Bronchial epithelial cell (primary cell): ENCODE results near the gene TK2. TPM values are rescaled to one million over a fixed set of nuclear protein-coding genes. Genes with fewer than 3 reads are reported as not detected.

Experiments
- DNase-seq: peaks from one replicate; pipeline ENCODE4 v3.0.0-alpha.2; 2010; ENCODE audit warnings: low read depth
- FAIRE-seq: peaks from 2 replicates; lab custom pipeline; 2011; peaks lifted over from hg19 to GRCh38; lab: Jason Lieb, UNC
- H3K27me3 ChIP-seq: 2 replicates; pipeline ENCODE4 v1.5.1; 2011; ENCODE audit warnings: low read length; ENCODE audit not compliant: control insufficient read depth, insufficient read depth
- H3K36me3 ChIP-seq: 2 replicates; pipeline ENCODE4 v1.5.1; 2011; ENCODE audit warnings: low read length; ENCODE audit not compliant: control insufficient read depth, insufficient read depth
- H3K4me3 ChIP-seq: 2 replicates; pipeline ENCODE4 v1.5.1; 2011; ENCODE audit warnings: mild to moderate bottlenecking, low read depth, low read length, control low read depth
- total RNA-seq: library from RNA; depleted of rRNA; stranded (reverse); fragments of >200 nt; gene quantifications from 2 replicates; pipeline ENCODE4 v1.2.1, GENCODE V29; 2014
- TF ChIP-seq, protein P1 (sequence below): IDR thresholded peaks from 2 replicates; pipeline ENCODE4 v1.5.1; 2011; ENCODE audit warnings: mild to moderate bottlenecking, moderate library complexity, low read length, control low read depth, inconsistent platforms; ENCODE audit not compliant: insufficient read depth, severe bottlenecking

The TK2 gene
- total RNA-seq, 1 donor from 2014 or later: 8.7 TPM

DNA sequence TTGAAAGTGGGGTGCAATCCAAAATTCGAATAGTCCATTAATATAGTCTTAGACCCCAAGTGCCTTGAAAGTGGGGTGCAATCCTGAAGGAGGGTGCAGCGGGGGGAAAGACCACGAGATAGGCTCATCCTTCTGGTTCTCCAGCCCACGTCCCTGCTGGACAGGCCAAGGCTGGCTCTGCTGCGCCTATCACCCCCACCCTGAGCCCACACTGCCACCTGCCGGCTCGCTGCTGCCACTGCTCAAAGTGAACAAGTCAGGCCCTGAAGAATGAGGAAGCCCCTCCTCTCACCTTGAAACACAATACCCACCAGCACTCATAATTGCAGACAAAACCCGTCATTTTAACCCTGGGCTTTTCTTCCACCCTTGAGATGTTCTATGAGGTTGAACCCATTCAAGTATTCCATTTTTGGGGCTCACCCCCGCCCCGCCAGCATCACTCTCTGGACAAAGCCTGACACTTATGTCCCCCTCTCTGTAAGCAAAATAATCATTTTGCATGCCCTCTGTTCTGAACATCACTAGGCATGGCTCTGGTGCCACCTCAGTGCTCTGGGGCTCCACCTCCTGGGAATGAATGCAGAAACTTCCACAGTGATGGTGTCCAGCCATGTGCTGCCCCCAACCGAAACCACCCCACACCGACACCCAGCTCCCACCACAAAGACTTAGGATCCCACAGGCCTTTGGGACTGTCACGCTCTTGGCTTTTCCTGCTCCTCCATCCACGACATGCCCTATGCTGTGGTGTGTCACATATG lies 66.1 kb downstream of the TK2 start:
- TF ChIP-seq, protein P1, sequence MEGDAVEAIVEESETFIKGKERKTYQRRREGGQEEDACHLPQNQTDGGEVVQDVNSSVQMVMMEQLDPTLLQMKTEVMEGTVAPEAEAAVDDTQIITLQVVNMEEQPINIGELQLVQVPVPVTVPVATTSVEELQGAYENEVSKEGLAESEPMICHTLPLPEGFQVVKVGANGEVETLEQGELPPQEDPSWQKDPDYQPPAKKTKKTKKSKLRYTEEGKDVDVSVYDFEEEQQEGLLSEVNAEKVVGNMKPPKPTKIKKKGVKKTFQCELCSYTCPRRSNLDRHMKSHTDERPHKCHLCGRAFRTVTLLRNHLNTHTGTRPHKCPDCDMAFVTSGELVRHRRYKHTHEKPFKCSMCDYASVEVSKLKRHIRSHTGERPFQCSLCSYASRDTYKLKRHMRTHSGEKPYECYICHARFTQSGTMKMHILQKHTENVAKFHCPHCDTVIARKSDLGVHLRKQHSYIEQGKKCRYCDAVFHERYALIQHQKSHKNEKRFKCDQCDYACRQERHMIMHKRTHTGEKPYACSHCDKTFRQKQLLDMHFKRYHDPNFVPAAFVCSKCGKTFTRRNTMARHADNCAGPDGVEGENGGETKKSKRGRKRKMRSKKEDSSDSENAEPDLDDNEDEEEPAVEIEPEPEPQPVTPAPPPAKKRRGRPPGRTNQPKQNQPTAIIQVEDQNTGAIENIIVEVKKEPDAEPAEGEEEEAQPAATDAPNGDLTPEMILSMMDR: peak; percentile 98
- no peaks in the 10 kb centered on the region for H3K27me3 ChIP-seq
- FAIRE-seq: no peak

DNA sequence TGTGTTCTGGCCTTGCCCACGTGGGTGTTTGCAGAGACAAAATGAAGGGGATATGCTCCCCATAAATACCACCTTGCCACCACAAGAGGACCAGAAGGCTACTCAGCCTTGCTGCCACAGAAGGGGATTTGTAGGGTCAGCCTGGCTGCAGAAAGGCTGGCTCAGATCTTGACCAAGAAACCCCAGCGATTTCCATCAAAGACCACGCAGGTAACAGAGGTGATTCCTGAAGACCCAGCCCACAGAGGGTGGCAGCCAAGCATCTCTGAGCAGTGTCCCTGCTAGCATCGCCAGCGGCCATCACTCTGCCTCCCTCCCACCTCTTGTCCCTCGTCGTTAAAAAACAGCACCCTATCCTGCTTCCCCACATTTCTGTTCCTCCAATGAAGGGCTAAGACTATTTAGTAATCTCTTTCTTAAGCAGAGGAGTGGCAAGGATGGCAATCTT lies 68.0 kb downstream of the TK2 start:
- Histone ChIP-seq H3K27me3 (peaks cover 2% of the 10 kb centered on the region), H3K36me3 (no peaks in the 10 kb centered on the region), H3K4me3 (no peak overlapping the region)
- DNase-seq (no peak), FAIRE-seq (no peak)
- TF ChIP-seq, protein P1: no peak

More for the DNA sequence above, 66.1 kb downstream of the TK2 start:
- DNase-seq: peak; percentile 58
- Histone ChIP-seq H3K36me3 (no peaks in the 10 kb centered on the region), H3K4me3 (no peak overlapping the region)

DNA sequence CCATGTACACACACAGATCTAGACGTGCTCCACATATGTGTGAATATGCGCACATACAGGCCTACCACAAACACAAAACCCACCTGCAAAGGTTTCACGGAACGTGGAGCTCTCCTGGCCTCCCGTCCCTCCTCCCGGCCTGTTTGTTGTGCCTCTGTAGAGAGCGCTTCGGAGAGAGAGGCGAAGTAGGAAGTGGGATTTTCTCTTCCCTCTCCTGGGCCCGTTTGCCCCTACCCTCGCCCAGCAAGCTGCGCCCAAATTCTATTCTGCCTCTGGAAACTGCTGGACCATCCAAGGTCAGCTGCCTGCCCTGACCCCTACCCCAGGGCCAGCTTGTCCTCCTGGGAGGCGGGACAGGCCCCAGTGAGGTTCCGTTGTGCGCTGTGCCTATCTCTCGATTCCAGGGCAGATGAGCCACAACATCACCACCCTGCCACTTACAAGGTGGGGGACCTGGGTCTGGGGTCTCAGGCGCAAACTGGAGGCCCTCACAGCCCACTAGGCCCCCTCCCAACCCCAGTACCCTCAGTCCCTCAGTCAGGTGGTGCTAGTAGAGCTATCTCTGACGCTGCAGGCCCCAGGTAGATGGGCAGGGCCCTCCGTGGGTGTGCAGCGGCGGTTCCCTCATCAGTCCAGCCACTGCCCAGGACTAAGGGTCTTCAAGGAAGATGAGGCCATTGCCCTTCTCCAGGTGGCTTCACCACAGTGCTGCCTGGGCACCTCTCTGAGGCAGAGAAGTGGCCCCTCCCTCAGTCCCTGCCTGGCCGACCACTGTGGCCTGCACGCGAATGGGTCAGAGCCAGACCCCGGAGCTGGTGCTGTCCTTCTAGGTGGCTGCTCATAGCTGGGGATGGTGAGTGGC lies 68.6 kb downstream of the TK2 start:
- peaks cover 5% of the 10 kb centered on the region for H3K27me3 ChIP-seq
- no peak for DNase-seq
- H3K4me3 ChIP-seq: no peak overlapping the region
- no peaks in the 10 kb centered on the region for H3K36me3 ChIP-seq
- no peak for FAIRE-seq
- TF ChIP-seq, protein P1: no peak

DNA sequence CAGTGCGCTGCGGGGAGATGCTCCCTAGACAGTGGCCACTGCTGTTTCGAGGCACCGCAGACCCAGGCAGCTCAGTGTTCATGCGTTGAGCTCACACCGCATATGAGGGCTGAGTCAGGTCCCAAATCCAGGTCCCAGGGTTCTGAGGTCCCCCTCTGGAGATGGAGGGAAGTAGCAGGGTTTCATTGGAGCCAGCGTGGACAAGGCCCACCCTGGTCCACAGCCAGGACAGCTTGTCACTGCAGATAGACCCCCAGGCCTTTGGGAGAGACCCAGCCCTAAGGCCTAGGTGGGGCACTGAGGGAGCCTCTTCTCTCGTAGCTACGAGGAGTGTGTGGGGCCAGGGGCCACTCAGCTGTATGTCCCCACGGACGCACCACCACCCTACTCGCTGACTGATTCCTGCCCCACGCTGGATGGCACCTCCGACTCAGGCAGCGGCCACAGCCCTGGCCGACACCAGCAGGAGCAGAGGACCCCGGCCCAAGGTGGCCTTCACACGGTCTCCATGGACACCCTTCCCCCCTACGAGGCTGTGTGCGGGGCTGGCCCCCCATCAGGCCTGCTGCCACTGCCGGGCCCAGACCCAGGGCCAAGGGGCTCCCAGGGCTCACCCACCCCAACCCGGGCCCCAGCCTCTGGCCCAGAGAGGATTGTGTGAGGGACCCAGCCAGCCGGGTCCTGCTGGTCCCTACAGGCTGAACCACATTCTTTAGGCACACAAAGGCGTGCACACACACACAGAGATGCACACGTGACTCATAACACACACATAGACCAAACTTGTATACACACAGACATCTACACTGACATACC lies 69.4 kb downstream of the TK2 start:
- Histone ChIP-seq H3K4me3 (no peak overlapping the region), H3K27me3 (peaks cover 5% of the 10 kb centered on the region), H3K36me3 (no peaks in the 10 kb centered on the region)
- TF ChIP-seq, protein P1: no peak
- FAIRE-seq (no peak), DNase-seq (peak; percentile 72)

DNA sequence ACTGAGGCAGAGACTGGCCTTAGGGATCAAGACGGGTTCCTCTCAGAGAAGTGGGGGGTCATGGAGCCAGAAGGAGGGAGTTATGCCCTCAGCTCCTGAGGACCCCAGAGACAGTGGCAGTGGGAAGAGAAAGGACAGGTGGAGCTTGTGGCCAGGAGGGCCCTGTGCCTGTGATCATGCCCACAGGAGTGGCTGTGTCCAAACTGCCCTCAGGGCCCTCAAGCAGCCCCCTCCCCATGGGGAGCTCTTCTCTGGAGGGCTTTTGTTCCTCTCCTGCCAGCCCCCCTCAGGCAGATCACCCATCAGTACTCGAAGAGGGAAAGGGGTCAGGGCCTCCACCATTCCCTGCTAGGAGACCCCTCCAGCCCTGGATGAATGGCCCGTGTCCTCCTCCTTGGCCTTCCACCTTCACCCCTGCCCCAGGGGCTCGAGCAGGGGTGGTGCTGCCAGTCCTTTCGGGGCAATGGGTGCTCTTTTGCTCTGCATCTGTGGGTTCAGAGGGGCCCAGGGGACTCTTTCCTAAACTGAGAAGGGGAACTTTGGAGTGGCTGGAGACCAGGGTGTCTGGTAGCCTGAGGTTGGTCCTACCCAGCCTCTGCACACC lies 70.2 kb downstream of the TK2 start:
- TF ChIP-seq, protein P1: no peak
- Histone ChIP-seq H3K4me3 (no peak overlapping the region), H3K36me3 (no peaks in the 10 kb centered on the region), H3K27me3 (peaks cover 7% of the 10 kb centered on the region)
- FAIRE-seq: no peak
- no peak for DNase-seq
